A172 (cell line): ENCODE data around the gene ACAA2. TPM values are rescaled to one million over a fixed set of nuclear protein-coding genes. Genes with fewer than 3 reads are reported as not detected.

Experiments
- DNase-seq: peaks from one replicate; pipeline ENCODE4 v3.0.0-alpha.2; 2015; ENCODE audit warnings: low spot score
- total RNA-seq: library from RNA; depleted of rRNA; stranded (reverse); fragments of >200 nt; shearing (Covaris generic); gene quantifications from 2 replicates; pipeline ENCODE4 v1.2.3, GENCODE V29; 2014

ACAA2 gene
- total RNA-seq, 1 experiment from 2014 or later = 61.0 TPM

DNA sequence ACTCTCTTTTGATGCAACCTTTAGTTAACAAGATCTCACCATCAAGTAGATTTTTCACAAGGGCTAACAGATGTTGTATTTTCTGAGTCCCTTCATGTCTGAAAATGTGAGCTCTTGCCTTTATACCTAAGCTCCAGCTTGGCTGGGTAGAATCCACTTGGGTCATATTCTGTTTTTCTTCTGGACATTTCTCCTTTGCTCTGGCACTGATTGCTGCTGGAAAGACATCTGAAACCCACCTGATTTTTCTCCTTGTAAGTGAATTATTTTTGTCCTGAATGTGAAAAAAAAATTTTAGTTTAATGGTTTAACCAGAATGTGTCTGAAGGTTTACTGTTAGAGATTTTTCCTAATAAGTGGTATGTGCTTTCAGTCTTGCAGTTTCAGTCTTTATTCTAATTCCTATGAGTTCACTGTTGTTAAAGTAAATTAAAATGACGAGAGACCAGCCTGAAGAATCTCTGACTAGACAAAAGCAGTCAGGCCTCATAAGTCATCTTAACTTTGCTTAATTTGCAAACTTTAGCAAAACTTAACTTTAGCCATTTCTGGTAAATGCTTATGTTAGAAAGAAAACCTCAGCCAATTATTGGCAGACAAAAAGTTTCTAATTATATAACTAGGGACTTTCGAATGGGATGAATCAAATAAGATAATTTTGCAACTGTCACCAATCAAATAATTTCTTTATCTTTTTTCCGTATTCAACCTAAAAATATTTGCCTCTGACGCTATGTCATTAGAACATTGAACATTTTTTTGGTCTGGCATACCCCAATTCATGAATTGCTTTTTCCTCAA lies 70.8 kb downstream of the ACAA2 start:
- DNase-seq = no peak

DNA sequence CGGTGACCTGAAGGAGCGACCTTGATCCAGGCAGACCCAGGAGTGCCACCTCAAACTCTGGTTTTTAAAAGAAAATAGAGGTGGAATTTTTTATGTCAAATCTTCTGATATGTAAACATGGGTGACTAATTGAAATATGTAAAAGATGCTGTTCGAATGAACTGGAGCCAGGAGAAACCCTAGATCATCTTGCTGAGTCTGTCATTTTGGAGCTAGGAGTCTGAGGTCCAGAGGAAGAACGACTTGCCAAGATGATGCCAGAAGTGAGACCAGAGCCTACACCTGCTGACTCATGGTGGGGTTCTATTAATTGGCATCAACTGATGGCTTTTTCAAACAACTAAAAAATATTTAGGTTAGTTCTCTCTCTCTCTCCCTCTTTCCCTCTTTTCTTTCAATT lies 74.1 kb downstream of the ACAA2 start:
- no peak for DNase-seq

DNA sequence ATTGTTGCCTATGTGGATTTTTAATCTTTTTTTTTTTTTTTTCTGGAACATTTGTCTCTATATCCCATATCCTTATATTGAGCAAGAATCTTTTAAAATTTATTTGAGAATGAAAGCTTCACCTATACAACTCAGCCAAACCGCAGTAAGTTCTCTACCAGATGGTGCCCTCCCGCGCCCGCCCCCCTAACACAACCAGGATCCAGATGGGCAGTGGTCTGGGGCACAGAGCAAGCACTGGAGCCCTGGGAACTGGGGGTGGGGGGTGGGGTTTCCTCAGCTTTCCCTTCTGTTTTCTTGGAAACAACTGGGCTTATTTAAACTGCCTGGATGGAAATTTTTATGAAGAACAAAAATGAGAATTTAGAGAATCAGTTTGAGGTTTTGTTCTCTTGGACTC lies 74.6 kb downstream of the ACAA2 start:
- DNase-seq = no peak

DNA sequence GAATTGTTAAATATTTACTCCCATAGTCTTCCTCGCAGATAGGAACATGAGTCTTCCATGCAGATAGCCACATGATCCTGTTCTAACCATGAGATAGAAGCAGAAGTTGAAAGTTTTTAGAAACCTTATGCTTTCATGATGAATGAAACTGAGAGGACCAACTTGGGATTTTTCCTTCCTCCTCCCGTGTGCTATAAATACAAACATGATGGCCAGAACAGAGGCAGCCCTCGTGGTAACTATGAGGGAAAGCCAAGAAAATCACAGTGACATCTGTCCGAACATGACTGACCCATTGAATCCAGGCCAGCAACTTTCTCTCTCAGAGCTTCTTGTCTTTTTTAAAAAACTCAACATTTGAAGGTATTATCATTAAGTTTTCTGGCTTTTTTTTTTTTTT lies 78.5 kb downstream of the ACAA2 start:
- no peak for DNase-seq

DNA sequence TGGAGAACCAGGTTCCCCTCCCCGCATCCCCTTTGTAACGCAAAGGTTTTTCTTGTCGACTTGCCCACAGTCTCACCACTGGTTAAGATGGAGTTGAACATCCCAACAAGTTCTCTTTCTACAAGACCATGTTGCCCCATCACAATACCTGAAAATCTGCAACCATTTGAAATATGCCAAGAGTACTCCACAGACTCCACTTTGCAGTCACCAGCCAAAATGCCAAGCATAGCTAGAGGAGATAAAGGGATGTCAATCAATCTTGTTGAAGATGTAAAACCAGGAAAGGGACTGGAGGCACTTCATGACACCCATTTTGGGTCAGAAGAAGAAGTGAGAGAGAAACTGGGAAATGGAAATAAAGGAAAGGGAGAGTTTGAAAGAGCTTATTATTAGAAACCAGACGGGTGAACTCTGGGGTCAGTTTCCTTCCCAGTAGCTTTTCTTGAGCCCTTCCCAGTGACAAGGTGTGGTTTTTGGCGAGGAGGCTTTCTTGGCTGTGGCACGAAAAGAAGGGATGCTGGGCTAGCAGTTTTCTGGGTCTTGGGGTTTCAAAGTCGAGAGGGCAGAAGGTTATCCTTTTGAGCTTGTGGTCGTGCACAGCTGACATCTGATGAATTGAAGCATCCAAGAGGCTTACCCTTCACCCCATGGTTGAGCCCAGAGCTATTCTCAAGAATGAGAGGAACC lies 79.3 kb downstream of the ACAA2 start:
- DNase-seq = no peak

DNA sequence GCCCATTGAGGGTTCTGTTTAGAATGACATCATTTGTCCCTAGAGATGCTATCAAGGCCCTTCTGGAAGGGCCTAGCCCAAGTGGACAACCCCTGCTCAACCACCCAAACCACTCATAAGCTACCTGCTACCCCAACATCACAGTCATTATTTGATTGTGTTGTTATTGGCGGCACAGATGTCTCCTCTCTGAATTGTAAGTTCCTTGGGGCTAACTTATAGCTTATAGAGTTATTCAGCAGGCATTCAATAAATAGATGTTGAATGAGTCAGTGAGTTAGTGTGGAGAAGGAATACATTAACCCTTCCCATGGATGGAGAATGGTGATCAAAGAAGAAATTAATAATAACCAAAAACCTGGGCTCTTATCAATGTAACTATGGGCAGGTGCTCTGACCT lies 80.0 kb downstream of the ACAA2 start:
- no peak for DNase-seq
